Hepatocyte (in vitro differentiated cells): ENCODE data around the gene DNM2.

Source experiments
- CTCF ChIP-seq: fragments of 200-600 bp; sonication (generic); IDR thresholded peaks from 2 replicates; pipeline ENCODE4 v1.5.1; 2016; ENCODE audit warnings: antibody characterized with exemption, mild to moderate bottlenecking; ENCODE audit not compliant: poor library complexity
- EZH2 ChIP-seq: fragments of 200-600 bp; sonication (generic); IDR thresholded peaks from 2 replicates; pipeline ENCODE4 v1.6.1; 2016; ENCODE audit warnings: antibody characterized with exemption, mild to moderate bottlenecking, borderline replicate concordance
- EZH2phosphoT487 ChIP-seq: fragments of 200-600 bp; sonication (generic); IDR thresholded peaks from one replicate; pipeline ENCODE4 v1.6.1; 2018; ENCODE audit warnings: antibody characterized with exemption, mild to moderate bottlenecking, low read depth, moderate library complexity; ENCODE audit not compliant: unreplicated experiment, severe bottlenecking

- TF ChIP-seq EZH2 (no peak), CTCF (no peak), EZH2phosphoT487 (no peak)
These were observed 874 bp upstream of the DNM2 start for GRCh38 chr19:10717054-10717355.
